ENCODE data around the gene DAO. TPM values are rescaled to one million over a fixed set of nuclear protein-coding genes. Genes with fewer than 3 reads are reported as not detected.
A peak's percentile ranks its signal among the peaks of the same experiment; 100 is the strongest.

DAO gene
- total RNA-seq, 4 donors from 2014 or later = not detected

GRCh38 chr12:108875280-108875679 is 4.6 kb upstream of the DAO start:
- no peak for DNase-seq (ENCODE audit: low spot score in 2 of 2)
- TF ChIP-seq POLR2A (IDR thresholded peaks at IDR 0.05) (no peak), EP300 (IDR thresholded peaks at IDR 0.05) (no peak)
- TF ChIP-seq, protein P1, sequence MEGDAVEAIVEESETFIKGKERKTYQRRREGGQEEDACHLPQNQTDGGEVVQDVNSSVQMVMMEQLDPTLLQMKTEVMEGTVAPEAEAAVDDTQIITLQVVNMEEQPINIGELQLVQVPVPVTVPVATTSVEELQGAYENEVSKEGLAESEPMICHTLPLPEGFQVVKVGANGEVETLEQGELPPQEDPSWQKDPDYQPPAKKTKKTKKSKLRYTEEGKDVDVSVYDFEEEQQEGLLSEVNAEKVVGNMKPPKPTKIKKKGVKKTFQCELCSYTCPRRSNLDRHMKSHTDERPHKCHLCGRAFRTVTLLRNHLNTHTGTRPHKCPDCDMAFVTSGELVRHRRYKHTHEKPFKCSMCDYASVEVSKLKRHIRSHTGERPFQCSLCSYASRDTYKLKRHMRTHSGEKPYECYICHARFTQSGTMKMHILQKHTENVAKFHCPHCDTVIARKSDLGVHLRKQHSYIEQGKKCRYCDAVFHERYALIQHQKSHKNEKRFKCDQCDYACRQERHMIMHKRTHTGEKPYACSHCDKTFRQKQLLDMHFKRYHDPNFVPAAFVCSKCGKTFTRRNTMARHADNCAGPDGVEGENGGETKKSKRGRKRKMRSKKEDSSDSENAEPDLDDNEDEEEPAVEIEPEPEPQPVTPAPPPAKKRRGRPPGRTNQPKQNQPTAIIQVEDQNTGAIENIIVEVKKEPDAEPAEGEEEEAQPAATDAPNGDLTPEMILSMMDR (IDR thresholded peaks at IDR 0.05) = no peak
- Histone ChIP-seq H3K36me3 (no peaks in the 10 kb centered on the region), H3K4me3 (no peak overlapping the region), H3K27ac (no peak overlapping the region), H3K4me1 (peaks cover 0 to 6% (median 0%) of the 10 kb centered on the region in 4 donors), H3K27me3 (no peaks in the 10 kb centered on the region), H3K9me3 (no peaks in the 10 kb centered on the region)
- 27 to 36% methylated on average over 1 of the region's 1 CpG for WGBS, 2 donors

DNA sequence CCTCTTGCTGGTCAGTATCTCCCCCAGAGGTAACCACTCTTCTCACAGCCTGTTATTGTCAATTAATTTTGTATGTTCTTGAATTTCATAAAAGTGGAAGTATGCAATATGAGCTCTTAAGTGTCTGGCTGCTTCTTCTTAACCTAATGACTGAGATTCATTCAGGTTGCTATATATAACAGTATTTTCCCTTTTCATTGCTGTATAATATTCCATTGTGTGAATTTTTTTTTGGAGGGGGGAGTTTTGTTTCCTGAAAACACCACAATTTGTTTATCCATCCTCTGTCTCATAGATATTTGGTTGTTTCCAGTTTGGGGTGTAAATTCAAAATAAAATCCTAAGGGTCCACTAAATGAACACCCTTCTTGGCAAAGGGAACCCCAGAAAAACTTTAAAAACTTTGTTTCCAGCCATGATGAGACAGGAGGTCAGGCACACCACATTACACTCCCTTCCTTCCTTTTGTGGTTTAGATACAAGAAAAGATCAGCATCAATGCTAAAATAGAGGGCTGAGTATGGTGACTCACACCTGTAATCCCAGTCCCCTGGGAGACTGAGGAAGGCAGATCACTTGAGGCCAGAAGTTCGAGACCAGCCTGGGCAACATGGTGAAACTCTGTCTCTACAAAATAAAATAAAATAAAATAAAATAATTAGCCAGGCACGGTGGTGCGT is 4.1 kb upstream of the DAO start:
- peaks cover 0 to 6% (median 0%) of the 10 kb centered on the region in 4 donors for H3K4me1 ChIP-seq
- H3K36me3 ChIP-seq = no peaks in the 10 kb centered on the region
- H3K9me3 ChIP-seq = no peaks in the 10 kb centered on the region
- H3K27ac ChIP-seq = no peak overlapping the region
- DNase-seq (ENCODE audit: low spot score in 2 of 2) = no peak
- TF ChIP-seq EP300 (IDR thresholded peaks at IDR 0.05) (no peak), POLR2A (IDR thresholded peaks at IDR 0.05) (no peak)
- TF ChIP-seq, protein P1 (IDR thresholded peaks at IDR 0.05) = no peak
- no peak overlapping the region for H3K4me3 ChIP-seq
- H3K27me3 ChIP-seq = no peaks in the 10 kb centered on the region
- 88% methylated on average over 3 of the region's 3 CpGs for WGBS, 2 donors

- no peak for DNase-seq (ENCODE audit: low spot score in 2 of 2)
- Histone ChIP-seq H3K27ac (no peak overlapping the region), H3K36me3 (no peaks in the 10 kb centered on the region), H3K9me3 (no peaks in the 10 kb centered on the region), H3K27me3 (no peaks in the 10 kb centered on the region), H3K4me1 (peaks cover 0 to 6% (median 0%) of the 10 kb centered on the region in 4 donors), H3K4me3 (no peak overlapping the region)
- TF ChIP-seq, protein P1 (IDR thresholded peaks at IDR 0.05) = no peak
- TF ChIP-seq POLR2A (IDR thresholded peaks at IDR 0.05) = no peak
- TF ChIP-seq EP300 (IDR thresholded peaks at IDR 0.05) = no peak
- 84 to 90% methylated on average over 3 of the region's 3 CpGs for WGBS, 2 donors
These were observed 3.3 kb upstream of the DAO start for GRCh38 chr12:108876550-108876949.

DNA sequence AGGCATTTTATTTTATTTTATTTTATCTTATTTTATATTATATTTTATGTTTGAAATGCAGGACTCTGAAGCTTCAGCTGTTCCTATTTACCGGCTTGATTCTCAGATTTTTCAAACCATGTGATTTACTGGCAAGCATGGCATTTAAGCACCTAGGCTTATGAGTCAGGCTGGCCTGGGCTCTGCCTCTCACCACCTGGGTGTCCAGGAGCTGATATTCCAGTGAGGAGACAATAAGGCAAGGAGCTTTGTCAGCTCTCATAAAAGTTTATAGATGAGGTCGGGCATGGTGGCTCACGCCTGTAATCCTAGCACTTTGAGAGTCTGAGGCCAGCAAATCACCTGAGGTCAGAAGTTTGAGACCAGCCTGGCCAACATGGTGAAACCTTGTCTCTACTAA is 2.1 kb downstream of the DAO start:
- peaks cover 0 to 10% (median 0%) of the 10 kb centered on the region in 4 donors for H3K4me1 ChIP-seq
- H3K27ac ChIP-seq = no peak overlapping the region
- no peaks in the 10 kb centered on the region for H3K36me3 ChIP-seq
- no peaks in the 10 kb centered on the region for H3K27me3 ChIP-seq
- WGBS, 2 donors = 66 to 79% methylated on average over 3 of the region's 3 CpGs
- DNase-seq (ENCODE audit: low spot score in 2 of 2) = no peak
- H3K9me3 ChIP-seq = no peaks in the 10 kb centered on the region
- TF ChIP-seq EP300 (IDR thresholded peaks at IDR 0.05) (no peak), POLR2A (IDR thresholded peaks at IDR 0.05) (no peak)
- TF ChIP-seq, protein P1 (IDR thresholded peaks at IDR 0.05) = no peak
- H3K4me3 ChIP-seq = no peak overlapping the region

DNA sequence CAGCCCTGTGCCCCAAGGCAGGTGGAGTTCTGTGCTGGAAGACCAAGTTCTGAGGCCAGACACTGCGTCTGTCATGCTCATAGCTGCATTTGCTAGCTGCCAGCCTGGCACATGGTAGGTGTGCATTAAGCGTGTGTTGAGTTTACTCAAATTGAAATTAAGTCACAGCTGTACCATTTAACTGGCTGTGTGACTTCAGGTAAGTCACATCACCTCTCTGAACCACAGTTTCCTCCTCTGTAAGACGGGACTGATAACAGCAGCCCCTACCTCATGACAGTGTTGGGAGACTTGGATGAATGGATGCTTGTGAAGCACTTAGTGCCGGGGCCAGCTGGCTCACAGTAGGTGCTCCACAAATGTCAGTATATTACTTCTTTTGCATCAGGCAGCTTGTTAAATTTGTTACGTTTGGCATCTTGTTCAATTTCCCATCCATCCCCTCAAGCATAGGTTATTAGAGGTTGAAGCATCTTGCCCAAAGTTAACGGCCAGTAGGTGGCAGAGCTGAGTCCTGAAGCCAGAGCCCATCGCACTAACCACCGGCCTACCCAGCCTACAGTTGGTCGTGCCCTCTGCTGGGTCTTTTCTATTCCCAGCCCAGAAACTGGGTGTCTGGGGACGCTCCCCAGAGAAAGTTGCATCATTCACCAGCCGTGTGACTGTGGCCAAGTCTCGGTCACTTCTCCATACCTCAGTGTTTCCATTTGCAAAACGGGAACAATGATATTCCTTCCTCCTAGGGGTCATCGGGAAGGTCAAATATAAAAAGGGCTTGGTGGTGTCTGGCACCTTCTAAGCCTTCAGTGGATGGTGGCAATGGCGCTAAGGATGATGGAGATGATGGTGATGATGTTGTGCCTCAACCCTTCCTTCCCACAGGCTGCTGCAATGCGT is 4.5 kb downstream of the DAO start:
- no peaks in the 10 kb centered on the region for H3K9me3 ChIP-seq
- DNase-seq (ENCODE audit: low spot score in 2 of 2) = peak in 1 of 2 donors; percentile 53
- 55 to 57% methylated on average over 15 to 16 of the region's 16 CpGs for WGBS, 2 donors
- no peaks in the 10 kb centered on the region for H3K36me3 ChIP-seq
- H3K27me3 ChIP-seq = no peaks in the 10 kb centered on the region
- TF ChIP-seq POLR2A (IDR thresholded peaks at IDR 0.05) = no peak
- TF ChIP-seq, protein P1 (IDR thresholded peaks at IDR 0.05) = peak in 4 of 5 experiments; percentile 29 to 42 (median 38)
- no peak overlapping the region for H3K27ac ChIP-seq
- H3K4me1 ChIP-seq = peaks cover 0 to 10% (median 0%) of the 10 kb centered on the region in 4 donors
- no peak overlapping the region for H3K4me3 ChIP-seq
